ENCODE results near the gene SEPTIN6.

- TF ChIP-seq CTCF (IDR thresholded peaks at IDR 0.05) (no peak), POLR2A (IDR thresholded peaks at IDR 0.05) (no peak)
Observed at GRCh38 chrX:119682019-119682989, 10.7 kb downstream of the SEPTIN6 start.

Measured in lower leg skin (tissue), 3 donors.